ENCODE measurements around the gene GPR62.

- TF ChIP-seq CTCF (IDR thresholded peaks at IDR 0.05) (no peak), POLR2A (IDR thresholded peaks at IDR 0.05) (no peak)
These were observed 6.1 kb upstream of the GPR62 start for GRCh38 chr3:51949121-51949520.
